HG03442 (cell line): ENCODE measurements around the gene CORO2A.
"Not testable (repeated sequence)": the region's sequence is repeated elsewhere in the genome, so short reads cannot be mapped to it uniquely, and the experiment has no call there.

Experiments
- ATAC-seq: cut with Tn5 transposase; IDR thresholded peaks from one replicate; pipeline ENCODE4 v1.9.1; 2021; ENCODE audit warnings: mild to moderate bottlenecking, moderate library complexity; ENCODE audit not compliant: unreplicated experiment

Gene CORO2A

GRCh38 chr9:98142925-98143481 lies 49.4 kb downstream of the CORO2A start:
- no peak for ATAC-seq

- no peak for ATAC-seq
Measured at GRCh38 chr9:98142182-98142907, 50.1 kb downstream of the CORO2A start.

- no peak for ATAC-seq
Measured at GRCh38 chr9:98140503-98140902, 51.9 kb downstream of the CORO2A start.

- ATAC-seq, result no peak
Measured at GRCh38 chr9:98136489-98136888, 55.9 kb downstream of the CORO2A start.

- no peak for ATAC-seq
Measured at GRCh38 chr9:98135938-98136337, 56.5 kb downstream of the CORO2A start.

- no peak for ATAC-seq
Measured at GRCh38 chr9:98135558-98135934, 56.9 kb downstream of the CORO2A start.

GRCh38 chr9:98134702-98135557 lies 57.5 kb downstream of the CORO2A start:
- ATAC-seq, result no peak

GRCh38 chr9:98132806-98133631 lies 59.4 kb downstream of the CORO2A start:
- ATAC-seq, result no peak

GRCh38 chr9:98132158-98132557 lies 60.3 kb downstream of the CORO2A start:
- ATAC-seq, result no peak

GRCh38 chr9:98130576-98131228 lies 61.7 kb downstream of the CORO2A start:
- no peak for ATAC-seq

- not testable (repeated sequence) for ATAC-seq
Measured at GRCh38 chr9:98130060-98130459, 62.4 kb downstream of the CORO2A start.

GRCh38 chr9:98129451-98129881 lies 63.0 kb downstream of the CORO2A start:
- ATAC-seq, result no peak

- no peak for ATAC-seq
Measured at GRCh38 chr9:98128316-98128715, 64.1 kb downstream of the CORO2A start.

- ATAC-seq, result no peak
Measured at GRCh38 chr9:98127226-98127625, 65.2 kb downstream of the CORO2A start.

GRCh38 chr9:98124637-98125426 lies 67.6 kb downstream of the CORO2A start:
- no peak for ATAC-seq

GRCh38 chr9:98124091-98124490 lies 68.3 kb downstream of the CORO2A start:
- ATAC-seq, result not testable (repeated sequence)

GRCh38 chr9:98121058-98121457 lies 71.4 kb downstream of the CORO2A start:
- no peak for ATAC-seq

GRCh38 chr9:98120476-98120875 lies 72.0 kb downstream of the CORO2A start:
- ATAC-seq, result no peak
